AG08395 (cell line): ENCODE results near the gene PPP1R12A.

Source experiments
- DNase-seq: peaks from one replicate; pipeline ENCODE4 v3.0.0; 2012; ENCODE audit warnings: mixed read lengths, low spot score

The PPP1R12A gene

DNA sequence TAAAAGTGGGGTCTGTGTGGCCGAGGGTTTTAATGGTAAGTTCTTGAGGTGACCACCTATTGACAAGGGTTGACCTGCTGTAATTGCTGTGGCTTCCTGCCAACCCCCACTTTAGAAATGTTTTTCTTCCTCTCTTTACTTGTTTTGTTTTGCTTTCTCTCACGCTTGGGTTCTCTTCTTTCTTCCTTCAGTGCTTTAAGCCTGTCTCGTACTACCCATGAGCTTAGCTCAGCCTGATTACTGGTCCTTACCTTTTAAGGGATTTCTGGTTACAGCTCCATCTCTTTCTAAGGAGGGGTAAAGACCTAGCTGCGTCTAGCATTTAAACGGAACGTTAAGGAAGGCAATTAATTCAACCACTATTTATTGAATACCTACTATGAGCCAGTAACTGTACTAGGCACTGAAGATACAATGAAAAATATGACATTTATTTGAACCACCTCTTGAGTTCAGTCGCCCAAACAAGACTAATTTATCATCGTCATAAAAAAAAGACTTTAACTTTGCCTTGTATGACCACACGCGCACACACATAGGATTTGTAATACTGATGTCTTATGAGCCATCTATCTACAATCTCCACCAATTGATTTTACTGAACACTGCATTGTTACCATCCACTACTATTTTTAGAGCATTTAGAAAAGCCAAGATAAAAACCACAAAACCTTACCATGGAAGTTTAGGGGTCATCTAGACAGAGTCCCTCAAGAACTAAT lies 888 bp upstream of the PPP1R12A start:
- DNase-seq, result peak; percentile 9

- DNase-seq, result peak; percentile 30
These were observed 446 bp downstream of the PPP1R12A start for GRCh38 chr12:79934281-79935020.

- no peak for DNase-seq
These were observed 1.2 kb downstream of the PPP1R12A start for GRCh38 chr12:79933532-79934264.

DNA sequence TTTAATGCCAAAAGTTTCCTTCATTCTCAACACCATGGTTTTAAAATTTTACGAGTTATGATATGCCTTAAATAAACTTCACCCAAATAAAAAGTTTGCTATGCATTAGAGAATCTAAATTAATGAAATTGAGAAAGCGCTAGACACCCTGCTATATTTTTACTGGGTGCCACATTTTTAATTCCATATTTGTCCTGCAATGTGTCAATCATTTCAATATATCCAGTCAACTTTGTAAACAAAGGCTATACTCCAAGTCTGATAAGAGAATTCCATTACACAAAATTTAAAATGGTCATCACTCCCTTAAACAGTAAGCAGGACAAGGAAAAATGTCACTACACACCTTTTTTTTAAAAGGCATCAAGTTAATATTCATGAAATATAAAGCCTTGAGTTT lies 1.9 kb downstream of the PPP1R12A start:
- no peak for DNase-seq

DNA sequence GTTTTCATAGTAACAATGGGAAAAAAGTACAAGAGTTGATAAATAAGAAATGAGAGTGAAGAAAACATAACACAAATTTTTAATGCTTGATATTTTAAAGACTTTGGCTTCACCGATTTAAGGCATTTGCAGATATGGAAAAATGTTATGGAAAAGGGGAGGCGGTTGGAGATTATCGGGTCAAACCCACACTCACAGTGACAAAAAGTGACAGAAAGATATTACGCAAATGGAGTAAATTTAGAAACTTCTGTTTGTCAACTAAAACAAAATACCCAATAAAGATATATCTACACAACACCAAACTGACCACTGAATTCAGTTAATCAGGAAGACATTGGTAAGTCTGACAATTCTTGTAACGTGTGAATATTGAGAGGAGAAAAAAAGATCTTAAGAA lies 2.5 kb downstream of the PPP1R12A start:
- no peak for DNase-seq

DNA sequence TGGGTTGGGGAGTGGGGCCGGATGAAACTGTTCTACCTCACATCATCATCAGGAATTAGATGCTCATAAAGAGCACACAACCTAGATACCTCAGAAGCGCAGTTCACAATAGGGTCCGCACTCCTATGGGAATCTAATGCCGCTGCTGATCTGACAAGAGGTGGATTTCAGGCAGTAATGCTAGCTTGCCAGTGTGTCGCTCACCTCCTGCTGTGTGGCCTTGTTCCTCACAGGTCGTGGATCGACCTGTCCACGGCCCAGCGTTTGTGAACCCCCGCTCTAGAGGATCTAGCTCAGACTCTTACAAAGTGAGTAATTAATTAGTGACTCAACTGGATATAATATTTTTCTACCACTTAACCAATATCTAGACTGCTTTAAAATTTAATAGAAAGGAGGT lies 5.8 kb downstream of the PPP1R12A start:
- no peak for DNase-seq

DNA sequence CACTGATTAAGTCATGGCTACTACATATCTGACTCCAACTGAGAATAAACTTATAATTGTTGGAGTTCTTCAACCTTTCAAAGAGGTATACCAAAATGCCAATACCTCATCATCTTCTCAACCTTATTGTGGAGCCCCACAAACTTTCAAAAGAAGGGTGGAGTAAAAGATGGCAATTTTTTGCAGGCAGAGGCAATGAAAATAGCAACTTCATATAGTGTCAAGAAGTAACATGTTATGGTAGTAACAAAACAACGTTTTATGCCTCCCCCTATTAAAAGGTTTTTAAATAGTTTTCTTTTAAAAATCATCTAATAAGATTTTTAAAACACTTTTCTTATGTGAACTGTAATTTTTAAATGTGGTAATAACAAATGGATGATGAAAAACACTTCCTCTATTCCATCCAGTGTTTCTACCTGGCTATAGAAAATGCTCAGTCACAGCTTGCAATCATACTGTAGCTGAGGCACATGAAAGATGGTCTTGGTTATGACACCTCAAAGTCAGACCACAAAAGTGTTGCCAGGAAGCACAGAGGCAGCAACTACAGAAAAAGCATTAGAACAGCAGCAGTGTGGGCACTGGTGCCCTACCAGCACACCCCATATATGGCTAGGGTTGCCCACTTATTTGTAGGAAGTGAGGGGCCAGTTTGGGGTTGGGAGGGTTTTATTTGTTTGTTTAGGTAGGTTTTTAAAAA lies 7.0 kb downstream of the PPP1R12A start:
- peak; percentile 9 for DNase-seq

DNA sequence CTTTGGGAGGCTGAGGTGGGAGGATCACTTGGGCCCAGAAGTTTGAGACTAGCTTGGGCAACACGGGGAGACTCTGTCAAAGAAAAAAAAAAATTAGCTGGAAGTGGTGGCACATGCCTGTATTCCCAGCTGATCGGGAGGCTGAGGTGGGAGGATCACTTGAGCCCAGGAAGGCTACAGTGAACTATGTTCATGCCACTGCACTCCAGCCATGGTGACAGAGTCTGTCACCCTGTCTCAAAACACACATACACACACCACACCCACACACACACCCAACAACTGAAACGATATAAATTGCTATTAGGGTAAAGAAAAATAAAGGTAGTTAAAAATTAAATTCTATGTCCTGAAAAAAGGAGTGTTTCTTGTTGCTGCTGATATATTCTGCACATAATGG lies 7.9 kb downstream of the PPP1R12A start:
- no peak for DNase-seq

GRCh38 chr12:79925492-79925891 lies 9.4 kb downstream of the PPP1R12A start:
- no peak for DNase-seq

DNA sequence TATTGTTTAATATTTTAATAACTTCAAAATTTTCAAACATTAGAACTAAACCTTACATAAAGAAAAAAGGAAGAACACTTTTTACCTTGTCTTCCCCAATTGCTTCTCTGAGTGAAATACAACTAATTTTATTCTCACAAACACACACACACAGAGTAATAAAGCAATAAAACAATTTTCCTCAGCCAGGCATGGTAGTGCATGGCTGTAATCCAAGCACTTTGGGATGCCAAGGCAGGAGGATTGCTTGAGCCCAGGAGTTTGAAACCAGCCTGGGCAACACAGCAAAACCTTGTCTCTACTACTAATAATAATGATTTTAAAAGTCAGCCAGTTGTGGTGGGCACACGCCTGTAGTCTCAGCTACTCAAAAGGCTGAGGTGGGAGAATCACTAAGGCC lies 13.1 kb downstream of the PPP1R12A start:
- no peak for DNase-seq

DNA sequence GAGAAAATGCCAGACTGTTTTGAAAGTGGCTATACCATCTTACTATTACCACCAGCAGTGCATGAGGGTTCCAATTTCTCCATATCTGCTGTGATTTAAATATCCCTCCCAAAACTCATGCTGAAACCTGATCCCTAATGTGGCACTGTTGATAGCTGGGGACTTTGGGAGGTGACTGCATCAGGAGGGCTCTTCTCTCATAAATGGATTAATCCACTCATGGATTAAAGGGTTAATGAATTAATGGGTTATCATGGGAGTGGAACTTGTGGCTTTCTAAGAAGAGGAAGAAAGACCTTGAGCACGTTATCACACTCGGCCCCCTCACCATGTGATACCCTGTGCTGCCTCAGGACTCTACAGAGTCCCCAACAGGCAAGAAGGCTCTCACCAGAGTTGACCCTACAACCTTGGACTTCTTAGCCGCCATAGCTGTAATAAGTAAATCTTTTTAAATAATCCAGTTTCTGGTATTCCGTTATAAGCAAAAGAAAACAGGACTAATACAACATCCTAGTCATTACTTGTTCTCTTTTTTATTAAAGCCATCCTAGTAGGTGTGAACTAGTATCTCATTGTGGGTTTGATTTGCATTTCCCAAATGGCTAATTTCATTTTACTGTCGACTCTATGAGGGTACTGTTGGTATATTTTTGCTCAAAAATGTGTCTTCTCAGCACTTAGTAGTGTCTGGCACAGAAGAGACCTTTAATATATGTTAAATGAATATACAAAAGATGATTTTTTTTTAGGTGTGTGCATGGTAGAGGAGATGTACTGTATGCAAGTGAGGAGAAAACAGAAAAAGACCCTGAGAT lies 14.3 kb downstream of the PPP1R12A start:
- DNase-seq, result no peak

GRCh38 chr12:79919762-79920161 lies 15.1 kb downstream of the PPP1R12A start:
- DNase-seq, result no peak

DNA sequence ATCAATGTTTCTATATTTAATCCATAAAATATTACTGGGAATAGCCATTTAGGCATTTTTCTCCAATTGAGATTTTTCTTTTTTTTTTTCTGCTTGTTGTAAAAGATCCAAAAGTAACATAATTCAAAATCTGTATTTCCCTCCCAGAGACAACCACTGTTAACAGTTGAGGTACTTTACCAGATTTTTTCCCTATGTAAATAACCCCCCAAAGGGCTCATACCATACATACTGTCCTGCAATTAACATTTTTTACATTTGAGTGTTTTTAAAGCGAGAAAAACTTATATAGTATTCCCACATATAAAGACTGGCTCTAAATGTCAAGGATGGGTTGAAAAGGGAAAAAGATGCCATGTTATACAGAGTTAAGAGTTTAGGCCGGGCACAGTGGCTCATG lies 18.1 kb downstream of the PPP1R12A start:
- no peak for DNase-seq

- no peak for DNase-seq
These were observed 22.8 kb downstream of the PPP1R12A start for GRCh38 chr12:79911889-79912656.

DNA sequence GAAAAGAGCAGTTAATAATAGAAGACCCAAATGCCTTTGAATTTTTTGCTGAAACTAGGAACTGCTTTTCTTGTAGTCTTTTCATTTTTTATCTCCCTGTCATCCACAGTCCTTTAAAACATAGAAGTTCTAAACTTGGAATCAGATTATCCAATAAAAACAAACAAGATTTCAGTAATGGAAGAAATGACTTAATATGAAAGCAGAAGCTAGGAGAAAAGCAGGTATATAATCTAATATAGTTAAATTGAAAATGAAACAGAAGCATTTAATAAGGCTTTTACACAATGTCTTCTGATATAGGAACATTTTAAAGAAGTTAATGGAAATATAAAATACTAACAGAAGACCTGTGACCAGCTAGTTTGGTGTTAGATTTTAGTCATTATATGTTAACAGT lies 26.5 kb downstream of the PPP1R12A start:
- DNase-seq, result no peak

GRCh38 chr12:79901506-79901905 lies 33.4 kb downstream of the PPP1R12A start:
- no peak for DNase-seq

- no peak for DNase-seq
These were observed 33.9 kb downstream of the PPP1R12A start for GRCh38 chr12:79900951-79901350.

GRCh38 chr12:79900199-79900598 lies 34.7 kb downstream of the PPP1R12A start:
- DNase-seq, result no peak

GRCh38 chr12:79897617-79898016 lies 37.3 kb downstream of the PPP1R12A start:
- DNase-seq, result peak; percentile 83

DNA sequence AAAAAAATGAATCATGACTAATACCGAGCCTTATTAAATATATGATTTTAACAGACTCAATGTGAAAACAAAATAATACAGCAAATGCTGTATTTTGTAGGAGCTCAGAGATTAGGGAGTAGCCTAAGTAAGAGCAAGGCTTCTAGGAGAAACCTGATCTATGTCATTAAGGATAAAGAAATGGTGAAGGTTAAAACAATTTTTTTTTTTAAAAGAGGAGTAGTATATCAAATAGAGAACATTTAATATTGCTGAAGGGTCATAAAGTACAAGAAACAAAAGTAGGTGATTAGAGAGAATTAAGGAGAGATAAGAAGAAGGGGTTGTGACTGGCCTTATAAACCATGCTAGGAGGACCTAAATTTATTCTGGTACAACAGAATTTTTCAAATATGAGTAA lies 39.1 kb downstream of the PPP1R12A start:
- no peak for DNase-seq

DNA sequence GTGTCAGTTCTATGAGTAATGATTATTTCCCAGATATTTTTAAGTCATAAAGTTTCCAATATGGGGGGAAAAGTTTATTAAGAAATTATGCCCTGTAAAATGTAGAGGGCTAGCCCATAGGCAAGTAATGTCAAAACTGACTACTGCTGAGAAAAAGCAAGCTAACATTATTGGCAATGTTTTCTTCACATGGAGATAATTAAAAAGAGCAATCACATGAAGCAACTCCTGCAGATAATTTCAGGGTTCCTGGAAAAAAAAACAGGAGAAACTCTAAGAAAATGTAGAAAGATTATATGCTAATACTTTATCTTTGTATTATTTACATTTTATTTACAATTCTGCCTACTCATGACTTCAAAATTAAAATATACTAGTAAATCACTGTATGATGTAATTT lies 39.8 kb downstream of the PPP1R12A start:
- no peak for DNase-seq
